Effector CD8-positive, alpha-beta T cell (primary cell): ENCODE results near the gene KRT16.
"Not testable (repeated sequence)": the region's sequence is repeated elsewhere in the genome, so short reads cannot be mapped to it uniquely, and the experiment has no call there.

ENCODE experiments used
- DNase-seq: peaks from one replicate; lab custom pipeline; 2025; lab: John Stamatoyannopoulos, UW

Gene KRT16

GRCh38 chr17:41614767-41615166, 2.2 kb upstream of the KRT16 start:
- DNase-seq: not testable (repeated sequence)

DNA sequence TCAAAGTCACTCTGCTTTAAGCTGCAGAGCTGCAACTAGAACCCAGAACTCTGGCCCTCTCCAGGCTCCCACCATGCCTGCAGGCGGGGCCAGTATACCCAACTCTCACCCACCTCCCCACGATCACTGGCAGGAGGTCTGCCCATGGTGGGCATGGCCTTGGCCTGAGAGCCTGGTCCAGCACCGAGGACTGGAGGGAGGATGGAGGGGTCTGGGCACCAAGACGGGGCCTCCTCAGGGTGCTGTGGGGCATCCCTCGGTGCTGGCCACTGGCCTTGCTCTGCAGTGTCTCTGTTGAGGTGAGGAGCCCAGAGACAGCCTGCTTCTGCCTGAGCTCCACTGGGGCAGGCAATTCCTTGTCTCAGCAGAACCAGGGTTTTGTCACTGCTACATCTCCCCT, 1.5 kb upstream of the KRT16 start:
- no peak for DNase-seq

DNA sequence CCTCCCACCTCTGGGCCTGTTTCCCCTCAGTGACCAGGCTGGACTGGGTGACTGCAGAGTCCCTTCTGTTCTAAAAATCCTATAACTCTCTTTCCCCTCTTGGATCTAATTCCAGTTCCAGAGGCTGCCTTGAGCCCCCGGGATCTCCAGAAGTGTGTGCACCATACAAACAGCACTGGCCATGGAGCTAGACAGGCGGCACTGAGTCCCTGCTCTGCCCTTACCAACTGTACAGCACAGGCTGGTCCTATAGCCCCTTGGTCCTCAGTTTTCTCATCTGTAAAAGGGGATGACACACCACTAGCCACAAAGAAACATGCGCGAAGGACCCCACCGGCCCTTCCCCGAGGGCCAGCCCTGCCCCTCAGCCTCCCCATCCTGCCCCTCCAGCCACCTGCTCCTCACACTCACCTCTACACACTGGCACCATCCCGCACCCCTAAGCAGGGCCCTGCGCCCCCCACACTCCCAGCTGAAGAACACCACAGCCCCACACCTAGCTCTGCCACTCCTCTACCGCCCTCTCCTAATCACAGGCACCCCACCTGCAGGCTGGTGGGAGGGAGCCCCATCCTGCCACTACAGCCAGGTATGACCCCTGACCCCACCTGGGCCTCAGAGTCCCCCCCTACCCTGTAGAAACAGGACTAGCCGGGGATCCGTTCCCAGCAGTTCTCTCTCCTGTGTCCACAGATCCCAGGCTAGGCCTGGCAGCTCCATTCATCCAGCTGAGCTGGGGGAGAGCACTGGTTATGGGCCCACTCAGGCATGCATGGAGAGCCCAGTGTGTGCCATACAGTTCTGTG, 913 bp upstream of the KRT16 start:
- DNase-seq: no peak

GRCh38 chr17:41610965-41611640, 1.5 kb downstream of the KRT16 start:
- DNase-seq: no peak

DNA sequence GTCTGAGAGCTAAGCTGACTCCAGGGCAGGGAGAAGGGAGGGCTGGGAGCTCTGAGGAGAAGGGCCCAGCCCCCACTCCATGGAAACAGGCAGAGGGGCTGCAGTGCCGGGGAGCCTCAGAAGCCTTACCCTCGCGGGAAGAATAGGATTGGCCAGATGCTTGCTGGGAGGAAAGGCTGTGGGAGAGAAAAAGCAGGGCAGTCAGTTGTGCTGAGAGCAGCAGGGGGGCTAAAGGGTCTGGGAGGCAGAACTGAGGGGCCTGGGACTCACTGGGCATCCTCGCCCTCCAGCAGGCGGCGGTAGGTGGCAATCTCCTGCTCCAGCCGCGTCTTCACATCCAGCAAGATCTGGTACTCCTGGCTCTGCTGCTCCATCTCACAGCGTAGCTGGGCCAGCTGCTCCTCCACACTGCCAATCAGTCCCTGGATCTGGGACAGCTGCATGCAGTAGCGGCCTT, 2.5 kb downstream of the KRT16 start:
- DNase-seq: not testable (repeated sequence)

- not testable (repeated sequence) for DNase-seq
Observed at GRCh38 chr17:41606930-41607329, 5.6 kb downstream of the KRT16 start.

DNA sequence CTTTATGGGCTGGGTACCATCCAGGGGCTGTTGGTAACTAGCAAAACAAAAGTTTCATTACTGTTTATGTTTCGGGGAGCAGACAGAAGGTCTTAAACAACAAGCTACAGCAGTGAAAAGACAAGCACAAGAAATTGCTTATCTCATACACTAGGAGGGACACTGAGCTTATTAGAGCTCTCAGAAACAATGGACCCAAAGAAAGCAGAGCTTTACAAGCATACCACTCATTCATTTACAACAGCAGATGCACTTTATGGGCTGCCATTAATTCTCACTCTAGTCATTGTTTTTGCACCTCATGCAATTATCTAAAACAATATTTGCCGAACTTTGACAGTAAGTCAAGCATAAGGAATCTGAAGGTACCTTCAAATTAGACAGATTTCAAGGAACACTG, 10.0 kb downstream of the KRT16 start:
- DNase-seq: no peak

GRCh38 chr17:41600318-41600717, 12.2 kb downstream of the KRT16 start:
- no peak for DNase-seq

DNA sequence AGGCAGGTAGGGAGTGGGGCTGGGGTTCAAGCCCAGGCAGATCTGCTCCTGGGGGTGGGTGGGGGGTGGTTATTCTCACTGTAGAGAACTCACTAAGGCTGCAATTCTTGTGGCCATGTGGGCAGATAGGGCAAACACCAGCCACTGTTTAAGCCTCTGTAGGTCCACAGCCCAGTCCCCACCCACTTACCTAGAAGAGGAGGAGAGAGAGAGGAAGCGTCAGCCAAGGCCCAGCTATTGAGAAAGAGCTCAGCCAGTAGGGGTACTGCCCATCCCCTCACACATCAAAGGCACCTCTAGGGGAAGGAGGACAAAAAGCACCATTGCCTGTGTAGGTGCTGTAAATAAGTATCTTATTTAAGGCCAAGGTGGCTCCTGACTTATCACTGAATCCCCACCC, 12.9 kb downstream of the KRT16 start:
- no peak for DNase-seq

DNA sequence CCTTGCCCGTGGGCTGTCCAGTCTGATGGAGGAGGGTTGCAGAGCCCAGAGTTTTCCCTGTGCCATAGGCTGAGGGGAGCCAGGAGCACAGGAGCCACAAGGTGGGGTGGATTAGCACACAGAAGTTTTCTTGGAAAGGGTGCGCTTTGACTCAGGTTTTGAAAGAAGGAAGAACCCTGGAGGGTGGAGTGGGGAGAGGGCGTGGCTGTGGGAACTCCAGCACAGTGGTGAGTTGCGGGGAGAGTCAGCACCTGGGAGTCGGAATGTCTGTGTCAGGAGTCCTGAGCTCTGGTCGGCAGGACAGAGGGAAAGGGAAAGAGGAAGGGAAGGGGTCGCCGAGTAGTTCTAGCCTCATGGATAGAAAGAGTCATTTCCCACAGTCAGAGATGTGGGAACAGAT, 17.0 kb downstream of the KRT16 start:
- DNase-seq: no peak

- DNase-seq: no peak
Observed at GRCh38 chr17:41594363-41594915, 18.1 kb downstream of the KRT16 start.

DNA sequence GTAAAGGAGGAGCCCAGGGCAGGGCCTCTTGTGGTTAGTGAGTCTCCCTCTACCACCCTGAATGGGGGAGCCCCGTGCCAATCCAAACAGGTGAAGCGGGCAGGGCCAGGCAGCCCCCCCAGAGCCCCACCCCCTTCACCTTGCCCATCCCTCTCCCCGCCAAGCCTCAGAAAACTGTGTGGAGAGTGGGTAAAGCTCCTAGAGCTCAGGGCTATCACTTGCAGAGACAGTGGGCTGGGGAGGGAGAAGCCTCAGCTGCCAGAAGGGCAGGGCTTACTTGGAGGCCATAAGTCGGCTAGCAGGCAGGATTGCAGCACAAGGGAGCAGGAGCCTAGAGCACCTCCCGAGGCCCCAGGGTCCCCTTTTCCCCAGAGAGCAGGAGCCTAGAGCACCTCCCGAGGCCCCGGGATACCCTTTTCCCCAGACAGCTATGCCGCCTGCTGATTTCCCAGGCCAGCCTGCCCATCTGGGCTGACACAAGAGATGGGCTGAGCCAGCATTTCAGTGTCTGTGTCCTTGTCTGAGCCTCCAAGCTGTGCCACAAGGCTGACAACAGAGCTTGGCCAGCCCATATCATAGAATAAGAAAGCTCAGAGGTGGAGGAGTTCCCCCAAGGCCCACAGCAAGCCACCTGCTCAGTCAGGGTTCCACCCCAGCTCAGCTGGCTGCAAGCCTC, 19.1 kb downstream of the KRT16 start:
- DNase-seq: no peak

GRCh38 chr17:41592601-41593305, 19.8 kb downstream of the KRT16 start:
- no peak for DNase-seq

GRCh38 chr17:41589301-41589700, 23.3 kb downstream of the KRT16 start:
- no peak for DNase-seq

DNA sequence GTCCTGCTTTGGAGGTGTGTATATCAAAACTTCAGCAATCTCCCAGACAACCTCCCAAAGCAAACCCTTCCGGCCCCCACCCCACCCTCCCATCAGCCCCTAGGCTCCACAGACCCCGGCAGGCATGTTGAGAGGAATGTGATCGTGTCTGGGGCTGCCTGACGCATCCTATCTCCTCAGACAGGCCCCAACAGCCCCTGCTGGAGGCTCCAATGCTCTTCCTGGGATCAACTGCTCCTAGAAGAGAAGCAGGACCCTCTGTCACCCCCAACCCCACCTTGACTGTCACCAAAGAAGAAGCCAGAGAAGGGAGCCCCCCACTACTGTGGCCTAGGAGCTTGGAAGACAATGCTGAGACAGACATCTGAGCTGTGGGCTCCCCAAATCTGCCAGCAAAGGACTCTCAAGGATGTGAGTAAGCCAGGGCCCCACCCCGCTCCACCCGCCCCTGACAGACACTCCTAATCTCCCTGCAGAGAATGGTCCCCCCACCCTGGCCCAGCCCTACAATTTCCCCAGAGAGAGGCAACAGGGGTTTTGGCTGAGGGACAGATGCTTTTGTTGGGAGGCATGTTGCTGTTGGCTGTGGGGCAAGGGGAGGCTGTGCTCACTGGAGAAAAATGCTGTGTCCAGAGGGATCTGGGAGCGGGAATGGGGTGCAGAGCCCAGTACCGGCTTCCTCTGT, 24.3 kb downstream of the KRT16 start:
- no peak for DNase-seq

DNA sequence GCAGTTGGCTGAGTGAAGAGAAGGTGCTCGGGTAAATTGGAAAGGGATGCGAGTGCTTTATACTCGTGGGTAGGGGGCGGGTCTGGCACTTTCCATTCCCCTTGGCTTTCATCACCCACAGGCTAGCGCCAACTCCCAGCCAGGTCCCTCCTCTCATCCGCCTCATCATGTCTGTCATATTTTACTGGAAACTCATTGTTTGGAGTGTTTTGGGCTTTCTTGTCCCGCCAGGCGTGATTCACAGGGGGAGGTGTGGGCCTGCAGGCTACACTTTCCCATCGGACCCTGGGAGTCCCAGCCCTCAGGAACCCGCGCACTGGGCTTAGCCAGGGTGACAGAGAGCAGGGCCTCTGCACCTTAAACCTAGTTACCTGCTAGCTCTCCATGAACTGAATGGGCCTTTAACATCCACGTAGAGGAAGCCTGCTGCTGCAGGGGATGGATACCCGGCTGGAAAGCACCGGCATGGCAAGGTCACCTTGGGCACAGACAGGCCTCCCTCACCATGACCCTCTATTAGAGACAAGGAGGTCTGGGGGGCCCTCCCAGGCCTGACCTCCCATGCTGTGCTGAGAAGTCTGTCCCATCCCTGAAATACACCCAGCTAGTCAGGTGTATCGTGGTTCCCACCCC, 25.6 kb downstream of the KRT16 start, which contains the start of gene KRT14:
KRT14 (minus strand) TSS at position 33 of the 633 bp plus-strand sequence. CDS start 61 bp downstream, outside the sequence.
- DNase-seq: no peak

DNA sequence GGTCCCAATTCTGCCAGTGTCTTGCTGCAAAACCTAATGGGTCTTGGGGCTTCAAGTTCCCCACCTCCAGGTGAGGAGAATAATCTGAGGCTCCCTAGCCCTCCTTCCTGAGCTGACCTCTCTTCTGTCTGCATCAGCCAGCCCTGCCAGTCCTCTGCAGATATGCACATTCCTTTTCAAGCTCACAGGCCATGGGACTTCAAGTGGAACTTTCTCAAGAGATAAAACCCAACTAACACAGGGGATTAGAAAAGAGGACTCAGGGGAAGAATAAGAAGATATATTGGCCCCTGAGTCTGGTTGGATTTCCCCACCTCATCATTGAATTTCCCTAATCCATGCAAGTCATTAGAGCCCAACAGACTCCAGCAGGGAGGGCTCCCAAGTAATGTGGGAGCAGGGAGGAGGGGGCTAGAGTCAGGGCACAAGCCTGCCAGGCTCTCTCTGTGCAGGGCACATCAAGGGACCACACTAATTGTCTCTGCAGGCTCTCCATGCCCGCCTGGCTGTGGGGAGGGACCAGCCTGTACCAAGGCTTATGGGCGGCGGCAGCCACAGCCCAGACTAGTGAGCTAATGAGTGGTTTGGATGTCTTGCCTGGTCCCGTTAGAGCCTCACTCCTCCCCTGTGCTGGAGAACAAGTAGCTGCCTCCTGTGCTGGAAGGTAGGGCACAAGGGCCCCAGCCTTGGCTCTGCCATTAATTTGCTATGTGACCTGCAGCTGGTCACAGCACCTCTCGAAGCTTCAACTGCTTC, 27.1 kb downstream of the KRT16 start:
- DNase-seq: no peak

DNA sequence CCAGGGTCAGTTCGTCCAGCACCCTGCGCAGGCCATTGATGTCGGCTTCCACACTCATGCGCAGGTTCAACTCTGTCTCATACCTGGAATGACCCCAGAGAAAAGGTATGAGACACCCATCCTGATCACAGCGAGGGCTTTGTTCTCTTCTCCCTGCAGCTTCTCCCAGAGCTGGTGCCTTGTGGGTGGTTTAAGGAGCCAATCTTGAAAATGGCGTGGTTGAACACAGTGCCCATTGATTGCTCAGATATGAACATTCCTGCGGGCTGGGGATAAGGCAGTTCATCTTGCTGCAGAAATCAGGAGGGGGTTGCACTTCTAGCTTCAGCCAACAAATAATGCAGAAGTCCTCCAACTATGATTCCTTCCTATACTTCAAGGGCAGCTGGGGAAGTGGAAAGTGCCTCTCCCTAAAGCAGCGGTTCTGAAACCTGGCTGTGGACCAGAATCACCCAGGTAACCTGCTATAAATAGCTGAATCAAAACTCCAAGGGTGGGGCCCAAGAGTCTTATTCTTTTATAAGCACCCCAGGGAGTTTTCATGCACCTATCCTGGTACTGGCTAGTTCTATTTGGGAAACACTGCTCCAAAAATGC, 28.1 kb downstream of the KRT16 start:
- not testable (repeated sequence) for DNase-seq
